NCI-H460 (cell line): Measurements from ENCODE around the gene SMG6. TPM values are rescaled to one million over a fixed set of nuclear protein-coding genes. Genes with fewer than 3 reads are reported as not detected.
A peak's percentile ranks its signal among the peaks of the same experiment; 100 is the strongest.

Experiments used
- DNase-seq: peaks from one replicate; pipeline ENCODE4 v3.0.0-alpha.2; 2016; ENCODE audit warnings: low read depth; ENCODE audit errors: extremely low read depth
- total RNA-seq: library from RNA; depleted of rRNA; stranded (reverse); fragments of >200 nt; shearing (Covaris generic); gene quantifications from 2 replicates; pipeline ENCODE4 v1.2.3, GENCODE V29; 2014

SMG6 gene
- total RNA-seq, 1 experiment from 2014 or later: 7.2 TPM

DNA sequence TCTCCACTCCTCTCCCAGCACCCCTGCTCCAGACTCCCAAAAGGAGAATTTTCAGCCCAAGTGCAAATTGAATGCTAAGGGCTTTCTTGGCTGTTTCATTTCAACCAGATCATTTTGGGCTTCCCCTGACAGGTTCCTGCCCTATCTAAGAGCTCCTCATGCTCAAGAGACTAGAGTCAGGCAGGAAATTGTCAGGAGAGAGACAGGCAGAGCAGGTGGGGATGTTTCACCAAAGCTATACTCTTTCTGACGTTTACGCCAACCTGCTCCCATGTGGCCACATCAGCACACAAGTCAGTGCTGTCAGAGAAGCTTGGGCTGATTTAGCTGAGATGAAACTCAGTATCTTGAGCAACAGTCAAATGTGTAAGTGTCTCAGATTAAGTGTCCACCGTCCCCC, 217.3 kb downstream of the SMG6 start:
- no peak for DNase-seq

DNA sequence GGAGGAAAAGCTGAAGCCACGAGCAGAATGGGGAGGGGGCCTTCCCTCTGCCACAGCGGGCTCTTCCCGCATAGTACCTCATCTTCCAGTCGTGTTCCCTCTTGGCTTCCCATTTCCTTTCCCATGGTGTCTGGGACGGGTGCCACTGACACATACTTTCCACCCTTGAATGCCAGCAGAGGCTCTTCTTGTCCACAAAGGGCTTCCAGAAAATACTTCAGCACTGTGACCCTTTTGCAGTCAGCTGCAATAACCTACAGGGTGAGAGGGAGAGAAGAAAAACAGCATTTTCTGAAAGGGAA, 218.0 kb downstream of the SMG6 start:
- no peak for DNase-seq

DNA sequence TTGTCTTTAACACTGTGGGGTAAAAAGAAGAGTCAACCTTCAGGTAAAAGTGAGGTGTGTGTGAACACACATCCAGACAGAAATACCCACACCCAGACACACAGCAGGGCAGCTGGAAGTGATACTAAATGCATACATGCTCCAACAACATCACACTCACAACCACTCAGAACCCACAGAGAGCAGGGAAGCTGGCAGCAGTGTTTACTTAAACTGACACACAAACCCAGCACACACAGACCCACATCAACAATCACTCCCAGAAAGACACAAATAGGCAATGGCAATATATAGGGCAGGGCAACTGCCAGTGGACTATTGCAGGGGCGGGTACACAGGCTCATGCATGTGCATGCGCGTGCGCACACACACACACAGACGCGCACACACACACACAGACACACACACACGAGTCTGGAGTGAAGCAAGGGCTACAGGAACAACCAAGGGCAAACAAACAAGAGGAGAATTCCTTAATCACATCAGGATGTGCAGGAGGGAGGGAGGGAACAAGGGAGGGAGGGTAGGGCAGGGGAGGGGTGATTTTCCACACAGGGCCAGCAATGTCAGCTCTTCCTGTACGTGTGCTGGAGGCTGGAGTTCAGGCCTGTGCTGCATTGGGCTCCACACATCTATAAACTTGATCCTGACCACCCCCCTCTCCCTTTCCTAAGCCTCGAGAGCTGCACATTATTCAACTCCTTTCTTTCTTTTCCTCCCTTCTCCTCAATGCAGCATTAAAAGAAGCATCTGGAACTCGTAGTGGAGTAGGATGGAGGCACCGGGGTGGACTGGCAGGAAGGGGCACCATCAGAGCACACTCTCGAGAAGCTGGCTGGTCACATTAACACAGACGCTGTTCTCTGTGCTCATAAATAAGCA, 218.6 kb downstream of the SMG6 start:
- DNase-seq: no peak

DNA sequence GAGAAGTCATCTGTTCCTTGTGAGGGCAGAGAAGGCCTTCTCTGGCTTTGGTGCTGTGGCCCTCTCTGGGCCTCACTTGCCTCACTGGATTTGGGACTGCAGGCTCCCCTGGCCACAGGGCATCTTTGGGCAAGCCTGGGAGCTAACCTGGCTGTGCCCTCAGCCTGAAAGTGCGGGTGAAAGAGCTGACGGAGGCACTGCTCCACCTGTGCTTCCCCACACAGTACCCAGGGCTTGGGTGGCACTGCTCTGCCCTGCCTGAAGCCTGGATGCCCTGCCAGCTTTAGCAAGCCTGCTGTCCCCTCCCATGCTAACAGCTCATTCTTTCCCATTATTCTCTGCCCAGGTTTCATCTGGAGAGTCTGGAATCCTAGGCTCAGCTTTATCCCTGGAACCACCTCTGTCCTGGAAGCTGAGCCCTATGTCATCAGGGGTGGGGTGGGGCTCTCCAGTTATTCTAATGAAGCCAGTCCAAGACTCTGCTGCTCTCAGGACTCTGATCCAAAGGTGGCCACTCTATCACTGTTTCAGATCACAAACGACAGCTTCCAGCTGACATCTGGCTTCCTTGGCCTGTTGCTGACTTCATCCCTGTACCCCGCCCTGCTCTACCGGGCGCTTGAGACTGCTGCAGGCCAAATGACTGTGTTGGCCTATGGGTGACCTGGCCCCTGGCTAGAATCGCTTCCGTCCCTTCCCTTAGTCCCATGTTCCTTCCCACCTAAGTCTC, 219.4 kb downstream of the SMG6 start:
- peak; percentile 36 for DNase-seq

DNA sequence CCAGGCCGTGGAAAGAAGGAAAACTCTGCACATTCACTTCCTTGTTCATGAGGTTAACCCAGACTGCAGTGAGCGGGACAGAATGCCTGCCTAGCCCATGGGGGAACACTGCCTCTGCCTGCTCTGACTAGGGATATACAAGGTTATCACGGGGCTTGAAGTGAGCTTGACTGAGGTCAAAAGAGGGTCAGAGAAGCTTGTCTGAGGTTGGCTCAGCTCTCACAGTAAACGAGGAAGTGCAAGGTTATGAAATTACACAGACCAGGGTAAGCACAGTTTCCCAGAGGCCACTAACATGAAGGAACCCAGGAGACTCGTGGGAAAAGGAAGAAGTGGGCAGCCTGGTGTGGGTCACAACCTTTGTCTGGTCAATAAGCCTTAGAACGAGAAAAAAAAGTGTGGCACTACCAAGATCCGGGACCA, 220.0 kb downstream of the SMG6 start:
- no peak for DNase-seq

DNA sequence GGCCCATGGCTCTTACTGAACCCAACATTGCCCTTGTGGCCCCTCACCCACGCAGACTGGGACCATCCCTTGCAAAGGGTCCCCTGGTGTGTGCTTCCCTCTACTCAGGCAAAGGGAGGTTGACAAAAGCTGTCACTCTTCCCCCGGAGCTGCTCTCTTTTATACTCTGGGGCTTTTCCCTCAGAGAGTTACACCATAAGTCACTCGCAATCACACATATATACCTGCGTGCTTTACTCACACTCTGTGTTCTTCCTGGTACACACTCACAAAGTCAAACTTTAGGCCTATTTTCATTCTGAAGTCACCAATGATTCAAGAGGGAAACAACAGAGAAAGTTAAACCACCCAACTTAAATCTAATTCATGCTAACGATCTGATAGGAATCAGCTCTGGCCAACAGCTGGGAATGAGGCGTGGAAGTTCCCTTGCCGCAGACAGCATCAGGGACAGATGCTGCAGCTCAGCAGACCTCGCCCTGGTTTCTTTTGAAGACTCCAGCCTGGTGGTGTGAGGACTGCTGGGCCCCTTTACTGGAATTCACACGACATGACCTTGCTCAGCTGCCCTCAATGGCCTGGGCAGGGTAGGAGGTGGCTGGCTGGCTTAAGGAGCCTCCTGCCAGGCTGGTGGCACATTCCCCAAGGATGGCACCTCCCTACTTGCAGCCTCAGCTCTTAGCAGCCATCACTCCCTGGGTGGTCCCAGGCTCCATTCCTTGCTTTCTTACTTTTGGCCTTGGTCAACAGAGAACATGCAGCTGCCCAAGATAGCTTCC, 221.4 kb downstream of the SMG6 start:
- DNase-seq: no peak

DNA sequence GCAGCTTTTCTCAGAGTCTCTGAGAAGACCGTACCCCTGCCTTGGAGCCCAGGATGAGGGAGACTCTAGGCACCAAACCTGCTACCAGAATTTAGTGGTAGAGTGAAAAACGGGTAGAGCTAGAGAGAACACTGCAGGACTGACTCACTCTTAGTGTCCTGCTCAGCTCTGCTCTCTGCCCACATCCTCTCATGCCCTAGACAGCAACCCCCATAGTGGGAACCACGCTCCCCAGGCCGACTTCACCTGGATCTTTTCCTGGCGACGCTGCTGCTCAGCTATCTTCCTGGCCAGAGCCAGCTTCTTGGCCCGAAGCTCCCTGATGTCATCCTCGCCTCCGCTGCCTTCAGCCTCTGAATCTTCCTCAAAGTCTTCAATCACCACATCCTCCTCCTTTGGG, 222.0 kb downstream of the SMG6 start:
- DNase-seq: no peak

DNA sequence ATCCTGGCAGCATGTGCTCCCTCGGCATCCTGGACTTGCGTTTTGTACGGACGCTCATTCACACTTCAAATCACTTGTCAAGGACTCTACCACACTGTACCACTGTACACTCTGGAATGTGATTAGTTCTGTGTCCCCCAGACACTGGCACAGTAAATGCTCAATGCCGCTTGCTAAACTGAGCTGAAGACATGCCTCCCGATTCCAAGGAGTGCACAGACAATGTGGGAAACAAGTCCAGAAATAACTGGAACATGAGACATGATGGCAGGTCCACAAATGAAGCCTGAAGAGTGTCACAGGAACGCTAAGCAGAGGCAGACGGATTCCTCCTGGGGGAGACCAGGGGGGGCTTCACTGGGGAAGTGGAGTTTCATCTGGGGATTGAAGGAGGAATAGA, 226.5 kb downstream of the SMG6 start:
- no peak for DNase-seq

DNA sequence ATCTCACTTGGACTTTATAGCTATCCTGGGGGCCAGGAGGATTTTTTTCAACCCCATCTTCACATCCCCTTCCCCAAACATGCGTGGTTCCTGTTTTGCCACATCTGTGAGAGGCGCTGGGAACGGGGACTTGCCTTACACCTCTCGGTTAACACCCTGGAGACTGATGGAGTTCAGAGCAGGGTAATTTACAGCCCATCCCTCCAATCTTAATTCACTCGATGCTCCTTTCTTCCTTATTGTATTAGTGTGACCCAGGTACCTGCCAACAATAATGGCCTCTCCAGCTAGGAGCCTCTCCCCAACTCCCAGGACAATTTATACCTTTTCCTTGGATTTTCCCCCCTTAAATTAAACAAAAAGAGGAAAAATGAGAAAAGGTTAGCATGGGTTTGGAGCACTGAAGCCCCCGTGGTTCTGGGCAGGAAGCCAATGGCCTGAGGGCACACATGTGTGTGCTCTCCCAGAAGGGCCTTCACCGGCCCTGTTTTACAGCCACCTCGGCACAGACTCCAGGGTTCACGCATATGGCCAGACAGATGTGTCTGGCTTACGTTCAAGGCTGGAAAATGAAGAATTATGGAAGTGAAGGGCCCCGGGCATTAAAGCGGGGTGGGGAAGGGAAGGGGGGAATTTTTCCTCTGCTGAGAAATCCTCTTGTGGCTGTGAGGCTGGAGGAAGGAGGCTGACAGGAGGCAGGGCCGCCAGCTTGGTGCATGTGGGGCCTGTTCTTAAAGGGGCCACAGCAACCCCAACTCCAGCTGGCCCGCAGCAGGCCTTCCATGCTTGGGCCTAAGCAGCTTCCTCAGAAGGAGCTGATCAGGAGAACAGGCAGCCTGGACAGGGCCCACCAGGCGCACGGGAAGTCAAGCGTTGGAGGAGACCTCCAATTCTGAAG, 227.2 kb downstream of the SMG6 start:
- no peak for DNase-seq

DNA sequence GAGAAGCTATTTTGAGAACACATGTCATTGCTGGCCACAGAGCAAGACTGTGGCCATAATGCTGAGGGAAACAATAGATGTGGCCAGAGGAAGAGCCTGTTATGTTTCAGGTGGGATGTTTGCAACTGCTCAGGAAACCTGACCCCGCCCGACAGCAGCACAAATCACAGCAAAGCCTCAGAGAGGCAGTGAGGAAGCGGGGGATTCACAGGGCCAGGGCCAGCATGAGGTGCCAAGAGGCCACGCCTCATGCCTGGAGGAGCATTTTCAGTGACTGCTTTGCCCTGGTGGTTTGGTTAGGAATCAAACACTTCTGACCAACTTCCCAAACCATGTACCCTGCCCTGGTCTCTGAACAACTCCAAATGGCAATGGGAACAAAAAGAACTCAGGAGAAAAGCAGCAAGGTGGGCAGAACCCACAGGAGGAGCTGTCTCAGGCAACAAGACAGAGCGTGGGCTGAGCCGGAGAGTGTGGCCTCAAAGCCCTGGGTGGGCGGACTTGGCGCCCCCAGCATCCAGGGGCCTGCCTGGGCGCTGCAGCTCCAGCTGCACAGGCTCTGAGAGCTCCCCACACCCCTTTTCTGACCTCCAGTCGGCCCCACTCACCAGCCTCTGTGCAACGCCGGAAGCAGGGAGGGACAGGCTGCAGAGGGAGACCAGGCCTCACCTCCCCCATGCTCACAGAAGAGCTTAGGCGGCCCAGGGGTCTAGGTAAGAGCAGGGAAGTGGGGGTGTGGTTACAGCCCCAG, 228.1 kb downstream of the SMG6 start:
- no peak for DNase-seq

DNA sequence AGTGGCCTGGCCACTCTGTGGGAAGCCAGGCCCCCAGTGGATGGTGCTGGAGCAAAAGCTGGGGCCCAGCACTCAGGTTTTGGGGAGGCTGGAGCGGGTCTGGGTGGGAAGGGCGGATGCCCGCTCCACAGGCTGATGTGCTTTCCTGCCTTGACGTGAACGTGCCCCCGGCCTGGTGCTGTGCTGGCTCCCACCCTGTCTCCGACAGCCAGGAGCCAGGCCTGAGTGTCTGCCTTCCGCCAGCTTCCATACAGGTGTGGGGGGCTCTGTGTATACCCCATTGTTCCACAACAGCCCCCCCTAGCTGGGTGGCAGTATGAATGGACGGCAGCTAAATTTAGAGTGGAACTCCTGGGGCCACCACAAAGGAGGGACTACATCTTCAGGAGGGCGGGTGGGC, 228.7 kb downstream of the SMG6 start:
- no peak for DNase-seq

DNA sequence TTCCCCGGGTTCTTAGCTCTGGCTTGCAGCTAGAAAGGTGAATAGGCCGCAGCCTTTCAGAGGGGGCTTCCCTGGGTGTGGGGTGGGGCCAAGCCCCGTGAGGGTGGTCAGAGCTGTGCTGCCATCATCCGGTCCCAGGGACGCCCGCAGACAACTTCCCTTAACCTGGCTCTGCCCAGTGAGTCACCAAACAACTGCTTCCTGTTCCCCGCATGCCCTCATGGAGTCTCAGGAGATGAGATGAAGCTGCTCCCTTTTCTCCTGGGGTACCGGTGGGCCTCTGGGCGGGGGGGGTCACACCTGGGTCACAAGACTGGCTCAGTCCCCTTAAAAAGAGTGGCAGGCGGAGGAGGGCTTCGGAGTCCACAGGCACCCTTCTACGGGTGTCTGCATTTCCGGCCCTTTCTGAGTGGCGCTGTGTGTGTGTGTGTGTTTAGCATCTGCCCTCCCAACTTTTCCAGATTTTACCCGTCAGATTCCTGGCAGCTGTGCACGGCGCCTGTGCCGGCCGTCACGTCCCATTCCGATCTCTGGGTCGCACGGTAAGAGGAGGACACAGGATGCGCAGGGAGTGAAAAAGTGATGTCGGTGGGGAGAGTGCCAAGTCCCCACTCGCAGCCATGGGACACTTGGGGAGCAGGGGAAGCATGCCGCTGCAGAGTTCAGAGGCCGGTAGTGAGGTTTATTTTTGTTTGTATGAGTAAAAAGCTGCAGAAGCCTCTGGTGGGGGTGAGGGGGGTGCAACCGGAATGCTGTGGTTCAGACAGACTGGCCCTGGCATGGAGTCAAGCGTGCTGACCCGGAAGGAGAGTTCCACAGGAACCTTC, 231.9 kb downstream of the SMG6 start:
- no peak for DNase-seq

DNA sequence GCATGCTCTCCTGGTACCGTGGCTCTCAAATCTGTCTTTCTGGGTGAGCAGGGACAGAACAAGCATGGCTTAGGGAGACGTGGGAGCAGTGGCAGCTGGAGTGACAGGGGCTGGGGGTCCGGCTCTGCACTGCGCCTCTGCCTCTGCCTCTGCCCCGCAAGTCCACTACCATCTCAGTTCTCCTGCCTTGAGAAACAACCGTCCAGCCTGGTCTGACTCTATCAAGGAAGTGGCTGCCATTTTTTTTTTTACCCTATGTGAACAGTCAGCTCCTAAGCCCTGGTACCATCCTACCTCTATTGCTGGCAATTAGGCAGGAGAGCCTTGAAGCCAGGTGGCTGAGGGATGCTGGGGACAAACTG, 232.6 kb downstream of the SMG6 start:
- DNase-seq: no peak

DNA sequence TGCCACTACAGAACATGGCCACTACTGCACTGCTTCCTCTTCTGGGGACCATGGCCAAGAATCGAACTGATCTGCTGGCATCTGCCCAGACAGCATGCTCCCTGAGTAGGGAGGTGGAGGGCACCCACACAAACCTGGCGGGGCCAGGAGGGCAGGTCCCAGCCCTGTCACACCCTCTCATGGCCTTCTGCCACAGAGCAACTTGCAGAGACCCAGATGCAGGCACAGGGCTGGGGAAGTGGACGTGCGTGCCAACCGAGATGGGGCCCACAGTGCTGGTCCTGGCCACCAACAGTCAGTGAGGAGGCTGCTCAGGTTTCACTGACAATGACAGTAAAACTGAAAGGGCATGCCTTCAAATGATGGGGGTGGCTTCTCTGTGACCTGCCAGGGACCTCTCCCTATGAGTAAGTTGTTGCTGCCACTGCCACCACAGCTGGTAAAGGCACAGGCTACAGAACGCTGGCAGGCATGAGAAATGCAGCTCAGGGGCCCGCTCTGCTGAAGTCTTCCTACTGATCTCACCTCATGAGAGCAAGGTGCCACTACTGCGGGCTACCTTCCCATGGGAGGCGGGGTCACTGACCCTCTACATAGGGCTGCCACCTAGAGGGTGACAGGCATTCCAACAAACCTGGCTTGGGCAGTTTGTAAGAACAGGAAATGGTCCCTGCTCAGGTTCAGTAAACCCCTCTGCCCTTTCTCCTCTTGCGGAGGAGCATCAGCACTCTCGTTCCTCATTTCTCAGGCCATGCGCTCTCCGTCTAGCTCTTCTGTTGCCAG, 233.2 kb downstream of the SMG6 start:
- DNase-seq: no peak

DNA sequence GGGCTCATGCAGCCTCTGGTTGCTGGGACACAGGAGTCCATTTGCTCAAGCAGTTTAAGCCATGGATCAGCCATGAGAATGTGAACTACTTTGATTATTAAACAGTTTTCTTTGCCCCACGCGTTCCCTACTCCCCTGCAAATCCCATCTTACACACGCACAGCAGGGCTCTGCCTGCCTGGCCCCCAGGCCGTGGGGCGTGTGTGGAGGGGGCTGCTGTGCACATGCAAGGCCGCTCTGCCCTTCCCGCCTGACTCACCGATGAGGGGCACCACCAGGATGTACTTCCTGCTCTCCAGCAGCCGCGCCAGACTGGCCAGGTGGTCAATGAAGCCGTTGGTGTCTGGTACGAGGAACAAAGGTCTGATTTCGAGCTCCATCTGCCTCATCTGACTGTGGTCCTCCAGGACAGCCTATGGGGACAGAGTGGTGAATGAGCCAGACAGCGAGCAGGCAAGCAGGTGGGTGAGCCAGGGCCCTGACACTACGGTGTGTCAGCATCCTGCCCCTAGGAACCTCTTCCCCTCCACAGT, 235.0 kb downstream of the SMG6 start:
- no peak for DNase-seq

DNA sequence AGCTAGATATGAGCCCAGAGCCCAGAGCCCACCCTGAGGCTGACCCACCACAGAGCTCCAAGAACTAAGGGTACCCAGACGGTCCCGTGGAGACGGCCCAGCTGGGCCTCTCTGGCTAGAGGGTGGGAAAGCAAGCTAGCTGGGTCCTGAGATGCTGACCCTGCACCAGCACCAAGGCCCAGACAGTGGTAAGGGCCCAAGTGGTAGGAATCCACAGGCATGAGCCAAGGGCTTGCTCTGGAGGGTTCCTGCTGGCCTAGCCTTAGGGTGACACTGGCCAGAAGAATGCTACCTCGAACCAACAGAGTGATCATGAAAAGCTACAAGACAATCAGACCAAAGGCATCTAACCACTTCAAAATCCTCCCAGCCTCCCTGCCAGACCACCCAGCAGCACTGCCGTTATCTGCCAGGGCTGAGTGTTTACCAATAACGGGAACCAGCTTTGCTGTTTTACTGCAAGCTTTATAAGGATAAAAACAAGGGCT, 235.5 kb downstream of the SMG6 start:
- no peak for DNase-seq

DNA sequence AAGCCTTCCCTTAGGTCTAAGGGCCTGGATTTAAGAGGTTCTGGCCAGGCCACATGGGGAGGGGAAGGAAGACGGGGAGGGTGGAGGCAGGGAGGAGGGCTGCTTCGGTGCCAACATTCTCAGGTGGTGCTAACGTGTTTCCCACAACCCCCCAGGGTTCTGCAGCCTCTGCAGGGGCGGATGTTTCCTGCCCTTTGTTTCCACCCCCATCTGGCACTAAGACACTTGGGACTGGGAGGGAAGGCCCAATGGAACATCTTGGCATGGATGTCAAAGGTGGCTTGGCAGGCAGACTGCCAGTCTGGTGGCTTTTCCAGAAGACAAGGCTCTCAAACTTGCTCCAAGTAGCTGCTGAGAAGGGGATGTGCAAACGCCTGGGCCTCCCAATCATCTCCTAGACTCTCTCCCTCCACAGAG, 236.0 kb downstream of the SMG6 start:
- no peak for DNase-seq
